NOMO-1 treated with DMSO at 0.1 percent for 48 hours (cell line): ENCODE data around the gene TSHR.

Source experiments
- DNase-seq: peaks from one replicate; lab custom pipeline; 2025; ENCODE audit not compliant: unreplicated experiment; lab: John Stamatoyannopoulos, UW

TSHR gene

DNA sequence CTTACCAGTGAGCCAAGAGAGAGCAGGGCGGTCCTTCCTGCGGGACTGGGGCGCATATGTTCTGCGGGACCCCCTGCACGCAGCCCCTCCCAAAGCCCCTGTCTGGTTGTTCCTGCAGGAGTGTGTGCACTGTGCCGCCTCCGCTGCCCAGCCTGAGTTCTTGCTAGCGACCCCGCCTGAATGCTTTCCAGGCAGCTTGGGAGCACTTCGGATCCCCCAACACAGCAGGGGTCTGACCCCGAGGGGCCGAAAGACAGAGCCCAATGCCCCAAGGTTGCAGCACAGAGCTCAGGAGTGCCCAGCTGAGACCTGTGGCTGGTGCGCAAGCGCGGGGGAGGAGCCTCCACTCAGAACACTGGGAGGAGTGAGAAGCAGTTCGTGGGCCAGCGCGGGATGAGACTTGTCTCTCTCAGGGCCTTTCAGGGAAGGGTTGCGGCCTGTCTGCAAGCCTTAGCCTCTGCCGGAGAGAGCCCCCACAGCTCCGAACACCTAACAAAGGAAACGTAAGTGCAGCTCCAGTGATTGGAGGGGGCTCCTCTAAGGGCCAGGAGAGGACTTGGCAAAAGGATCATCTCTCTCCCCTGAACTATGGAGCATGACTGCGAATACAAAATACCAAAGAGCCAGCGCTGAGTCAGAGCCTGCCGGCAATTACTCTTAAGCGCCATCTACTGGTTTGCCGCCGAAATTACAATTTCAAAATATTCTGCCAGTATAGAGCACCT lies 214.8 kb downstream of the TSHR start:
- peak; percentile 90 for DNase-seq

DNA sequence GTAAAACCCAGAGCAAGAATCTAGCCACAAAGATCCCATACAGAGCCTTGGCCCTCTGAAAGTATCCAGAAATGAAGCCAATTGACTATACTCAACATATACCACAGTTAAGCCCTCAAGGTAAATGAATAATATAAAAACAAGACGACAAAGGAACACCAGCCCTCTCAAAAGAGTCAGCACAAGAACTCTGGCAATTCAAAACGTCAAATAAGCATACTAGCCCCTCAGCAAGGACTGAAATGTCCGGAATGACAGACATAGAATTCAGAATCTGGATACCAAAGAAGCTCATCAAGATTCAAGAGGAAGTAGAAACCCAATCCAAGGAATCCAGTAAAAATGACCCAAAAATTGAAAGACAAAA lies 215.4 kb downstream of the TSHR start:
- DNase-seq: no peak

DNA sequence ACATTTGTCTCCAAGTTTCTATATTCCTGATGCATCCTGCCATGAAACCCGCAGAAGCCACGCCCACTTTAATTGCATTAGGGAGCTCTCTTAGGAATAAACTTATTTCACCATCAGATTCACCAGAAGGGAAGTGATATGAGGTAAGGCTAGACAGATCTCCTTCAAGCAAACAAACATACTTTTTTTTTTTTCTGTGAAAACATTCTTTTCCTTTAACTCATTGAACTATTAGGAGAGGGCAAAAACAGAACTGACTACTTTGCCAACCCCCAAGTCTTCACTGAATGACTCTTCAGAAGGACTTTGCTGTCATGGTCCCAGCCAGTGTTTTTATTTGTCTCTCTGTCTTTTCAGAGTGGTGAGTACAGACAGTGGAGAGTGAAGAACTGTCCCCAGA lies 216.9 kb downstream of the TSHR start:
- peak; percentile 2 for DNase-seq

DNA sequence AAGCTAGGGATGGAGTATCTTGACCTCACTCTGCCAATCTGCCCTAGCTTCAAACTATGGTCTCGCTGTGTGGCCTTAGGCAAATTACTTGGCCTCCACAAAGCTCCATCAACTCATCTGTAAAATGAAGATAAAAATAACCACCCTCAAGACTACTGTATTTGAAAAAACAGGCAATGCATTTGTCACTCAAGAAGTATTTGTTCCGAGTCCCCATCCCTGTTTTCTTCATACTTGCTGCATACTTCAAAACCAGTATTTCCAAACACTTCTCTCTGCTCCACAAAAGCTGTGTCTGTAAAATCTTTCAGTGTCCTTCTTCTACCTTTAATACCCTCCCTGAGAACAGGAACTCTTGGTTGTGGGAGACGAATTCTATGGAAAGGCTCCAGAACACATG lies 217.5 kb downstream of the TSHR start:
- no peak for DNase-seq

DNA sequence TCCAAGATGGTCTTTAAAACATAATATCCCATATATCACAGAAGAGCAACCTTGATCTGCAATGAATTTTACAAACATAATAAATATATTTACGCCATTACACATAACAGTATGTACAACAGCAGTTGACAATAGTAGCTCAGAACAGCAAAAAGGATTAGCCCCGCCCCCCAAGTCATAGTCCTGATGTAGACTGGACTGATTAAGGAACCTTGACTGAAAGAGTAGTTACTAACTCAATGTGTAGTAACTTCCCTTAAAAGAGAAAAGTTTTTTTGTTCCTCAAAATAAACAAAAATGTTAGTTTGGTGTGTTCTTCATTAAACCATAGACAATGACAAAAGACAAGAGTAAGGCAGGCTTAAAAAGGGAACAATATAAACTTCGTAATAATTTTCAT lies 220.8 kb downstream of the TSHR start:
- peak; percentile 86 for DNase-seq

DNA sequence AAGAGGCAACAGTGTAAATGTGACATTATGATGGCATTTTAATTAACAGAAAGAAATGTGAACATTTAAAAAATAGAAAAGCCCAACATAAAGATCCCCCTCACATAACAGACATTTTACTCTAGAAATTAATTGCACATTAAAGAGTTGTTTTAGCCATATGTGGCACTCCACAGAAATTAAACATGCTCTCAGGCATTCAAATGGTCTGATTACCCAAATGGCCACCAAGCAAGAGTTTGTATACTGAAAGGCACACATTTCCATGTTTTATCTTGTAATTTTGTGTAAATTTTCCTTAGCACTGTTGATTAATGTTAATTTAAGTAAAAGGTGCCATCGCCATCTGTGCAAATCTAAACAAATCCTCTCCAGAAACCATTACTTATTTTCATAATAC lies 221.8 kb downstream of the TSHR start:
- DNase-seq: no peak

DNA sequence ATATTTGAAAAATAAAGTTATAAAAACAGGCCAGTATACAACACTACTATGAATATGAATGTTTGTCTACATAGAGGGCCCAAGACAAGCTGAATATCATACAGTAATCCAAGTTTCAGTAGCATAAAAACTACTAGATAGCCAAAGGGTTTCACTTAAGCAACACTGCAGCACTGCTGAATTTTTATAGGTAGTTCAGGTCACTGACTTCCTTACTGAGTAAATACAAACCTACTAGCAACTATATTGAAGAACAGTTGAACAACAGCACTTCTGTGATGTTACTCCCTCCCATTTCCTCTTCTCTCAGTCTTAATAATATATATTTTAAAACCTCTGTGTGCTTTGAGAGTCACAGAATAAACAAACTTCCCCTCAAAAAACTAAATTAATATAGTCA lies 222.6 kb downstream of the TSHR start:
- DNase-seq: no peak

DNA sequence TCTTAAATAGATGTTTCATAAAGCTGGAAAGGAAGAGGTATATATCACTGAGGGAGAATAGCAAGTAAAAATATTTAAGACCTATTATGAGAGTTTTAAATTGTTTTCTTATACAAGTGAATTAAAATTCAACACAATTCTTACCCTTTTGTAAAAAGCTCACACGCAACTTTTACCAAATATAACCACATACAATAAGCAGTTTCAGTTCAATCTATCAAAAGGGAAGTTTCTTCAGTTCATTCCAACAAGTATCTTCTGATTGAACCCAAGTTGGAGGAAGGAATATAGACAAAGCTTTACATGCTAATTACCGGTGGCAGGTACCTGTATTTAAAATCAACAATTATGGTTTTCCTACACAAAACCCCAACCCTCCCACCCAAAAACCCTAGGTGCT lies 224.2 kb downstream of the TSHR start:
- DNase-seq: peak; percentile 39

DNA sequence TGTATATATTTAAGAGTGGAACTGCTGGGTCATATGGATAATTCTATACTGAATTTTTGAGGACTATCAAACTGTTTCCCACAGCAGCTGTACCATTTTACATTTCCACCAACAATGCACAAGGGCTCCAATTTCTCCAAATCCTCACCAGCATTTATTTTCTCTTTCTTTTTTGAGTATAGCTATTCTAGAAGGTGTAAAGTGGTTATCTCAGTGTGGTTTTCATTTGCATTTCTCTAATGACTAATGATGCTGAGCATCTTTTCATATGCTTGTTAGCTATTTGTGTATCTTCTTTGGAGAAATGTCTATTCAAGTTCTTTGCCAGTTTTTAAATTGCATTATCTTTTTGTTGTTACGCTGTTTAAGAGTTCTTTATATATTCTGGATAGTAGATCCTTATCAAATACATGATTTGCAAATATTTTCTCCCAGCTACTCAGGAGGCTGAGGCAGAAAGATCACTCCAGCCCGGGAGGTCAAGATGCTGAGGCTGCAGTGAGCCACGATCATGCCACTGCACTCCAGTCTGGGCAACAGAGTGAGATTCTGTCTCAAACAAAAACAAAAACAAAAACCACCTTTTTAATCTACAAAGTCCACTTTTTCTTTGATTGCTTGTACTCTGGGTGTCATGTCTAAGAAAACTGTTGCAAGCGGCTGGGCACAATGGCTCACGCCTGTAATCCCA lies 232.6 kb downstream of the TSHR start:
- DNase-seq: no peak

DNA sequence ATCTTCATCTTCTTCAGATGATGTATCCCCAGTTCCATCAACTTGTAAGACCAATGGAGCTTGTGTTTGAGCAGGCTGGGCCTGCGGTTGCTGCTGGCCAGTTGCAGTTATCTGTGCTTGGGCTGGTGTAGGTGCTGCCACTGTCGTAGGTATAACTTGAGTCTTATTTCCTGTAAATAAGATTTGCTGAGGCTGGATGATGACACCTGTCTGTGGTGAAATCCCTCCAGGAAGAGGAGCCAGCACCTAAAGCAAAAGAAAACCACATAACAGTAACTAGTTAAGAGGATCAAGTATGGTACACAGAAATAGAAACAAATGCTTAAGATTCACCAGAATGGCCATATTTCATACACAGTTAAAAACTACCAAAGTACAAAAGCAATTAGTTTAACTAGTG lies 237.2 kb downstream of the TSHR start:
- no peak for DNase-seq

DNA sequence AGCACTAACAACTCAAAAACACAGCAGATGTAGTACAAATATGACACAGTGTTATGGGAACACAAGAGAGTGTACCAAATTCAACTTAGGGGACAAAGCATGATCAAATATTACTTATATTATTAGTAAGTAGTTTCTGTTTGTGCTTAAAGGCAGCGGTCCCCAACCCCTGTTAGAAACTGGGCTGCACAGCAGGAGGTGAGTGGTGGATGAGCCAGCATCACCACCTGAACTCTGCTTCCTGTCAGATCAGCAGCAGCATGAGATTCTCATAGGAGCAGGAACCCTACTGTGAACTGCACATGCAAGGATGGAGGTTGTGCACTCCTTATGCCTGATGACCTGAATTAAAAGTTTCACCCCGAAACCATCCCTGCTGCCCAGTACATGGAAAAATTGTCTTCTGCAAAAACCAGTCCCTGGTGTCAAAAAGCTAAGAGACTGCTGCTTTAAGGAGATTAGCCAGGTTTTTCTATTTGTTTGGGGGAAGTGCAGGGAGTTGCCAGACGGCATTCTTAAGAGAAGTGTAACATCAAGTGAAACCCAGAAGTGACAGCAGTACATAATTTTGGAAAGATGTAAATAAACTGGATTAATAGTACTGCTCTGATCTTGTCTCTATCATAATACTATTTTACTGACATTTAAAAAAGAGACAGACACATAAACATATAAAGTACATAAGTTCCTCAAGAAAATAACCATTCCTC lies 238.7 kb downstream of the TSHR start:
- DNase-seq: no peak
